Stimulated activated CD4-positive, alpha-beta T cell treated with anti-CD3 and anti-CD28 coated beads, Interleukin-15, amount 100 ng/mL, for 48 hours (primary cell): ENCODE results near the gene PLK3.
"Not testable (repeated sequence)": the region's sequence is repeated elsewhere in the genome, so short reads cannot be mapped to it uniquely, and the experiment has no call there.

Experiments used
- DNase-seq, 2 donors: peaks; one replicate each; pipeline ENCODE4 v3.0.0-alpha.2; 2020; ENCODE audit warnings: low read depth in 2 of 2

Gene PLK3

DNA sequence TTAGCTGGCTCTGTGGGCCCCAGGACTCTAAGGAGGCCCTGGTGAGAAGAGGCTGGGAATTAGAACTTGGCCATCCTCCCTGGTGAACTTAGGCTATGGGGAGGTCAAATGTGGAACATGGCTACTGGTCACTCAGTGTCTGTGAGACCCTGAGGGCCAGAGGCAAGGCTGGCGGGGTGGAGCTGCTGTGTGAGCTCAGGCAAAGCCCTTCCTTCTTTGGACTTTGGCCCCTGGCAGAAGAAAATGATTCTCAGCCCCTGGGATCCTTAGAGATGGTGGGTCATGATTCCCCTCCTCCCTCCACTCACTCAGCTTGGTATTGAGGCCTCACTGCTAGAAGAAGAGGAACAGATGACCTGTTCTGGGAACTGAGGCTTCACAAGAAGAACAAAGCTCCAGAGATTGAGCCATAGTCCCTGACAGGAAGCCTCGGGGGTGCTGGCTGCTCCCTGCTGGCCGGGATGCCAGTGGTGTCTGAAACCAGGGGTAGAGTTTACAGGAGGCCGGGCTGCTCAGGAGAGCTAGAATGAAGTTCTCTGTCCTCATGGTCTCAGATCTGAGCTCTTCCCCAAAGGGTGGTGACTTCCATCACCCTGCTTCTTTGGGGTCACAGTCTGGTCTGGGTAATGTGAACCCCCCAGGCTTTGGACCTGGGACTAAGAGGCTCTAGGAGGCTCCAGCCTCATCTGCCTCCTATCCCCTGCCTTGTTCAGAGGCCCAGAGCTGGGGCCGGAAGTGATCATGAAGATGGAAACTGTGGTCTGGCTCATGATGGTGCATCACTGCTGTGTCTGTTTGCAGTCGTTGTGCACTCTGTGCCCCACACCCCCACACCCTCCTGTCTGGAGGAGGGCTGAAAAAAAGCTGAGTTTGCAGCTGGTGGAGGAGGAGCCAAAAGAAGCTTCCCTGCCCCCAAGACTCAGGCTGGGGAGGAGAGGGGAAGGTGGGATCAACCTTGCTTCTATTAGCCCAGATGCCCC lies 9.1 kb downstream of the PLK3 start:
- peak; percentile 86 to 88 for DNase-seq

DNA sequence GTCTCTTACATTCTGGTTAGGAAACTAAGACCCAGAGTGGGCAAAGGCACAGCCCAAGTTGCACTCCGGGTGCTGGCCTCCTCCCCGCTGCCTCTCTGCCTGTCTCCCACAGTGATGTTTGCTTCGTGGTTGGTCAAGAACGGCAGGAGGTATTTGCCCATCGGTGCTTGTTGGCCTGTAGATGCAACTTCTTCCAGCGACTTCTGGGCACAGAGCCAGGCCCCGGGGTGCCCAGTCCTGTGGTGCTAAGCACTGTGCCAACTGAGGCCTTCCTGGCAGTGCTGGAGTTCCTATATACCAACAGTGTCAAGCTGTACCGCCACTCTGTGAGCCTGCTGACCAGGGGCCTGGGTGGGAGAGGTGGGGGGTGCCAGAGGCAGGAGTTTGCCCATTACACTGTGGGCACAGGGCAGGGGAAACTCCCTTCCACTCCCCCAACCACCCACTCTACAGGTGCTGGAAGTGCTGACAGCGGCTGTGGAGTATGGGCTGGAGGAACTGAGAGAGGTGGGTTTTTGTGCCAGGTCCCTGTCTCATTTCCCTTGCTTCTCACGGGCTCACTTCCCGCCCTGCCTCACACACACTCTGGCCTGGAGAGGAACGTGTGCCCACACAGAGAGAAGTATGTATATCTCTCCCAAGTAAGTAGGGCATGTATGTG lies 10.1 kb downstream of the PLK3 start:
- DNase-seq, result no peak

DNA sequence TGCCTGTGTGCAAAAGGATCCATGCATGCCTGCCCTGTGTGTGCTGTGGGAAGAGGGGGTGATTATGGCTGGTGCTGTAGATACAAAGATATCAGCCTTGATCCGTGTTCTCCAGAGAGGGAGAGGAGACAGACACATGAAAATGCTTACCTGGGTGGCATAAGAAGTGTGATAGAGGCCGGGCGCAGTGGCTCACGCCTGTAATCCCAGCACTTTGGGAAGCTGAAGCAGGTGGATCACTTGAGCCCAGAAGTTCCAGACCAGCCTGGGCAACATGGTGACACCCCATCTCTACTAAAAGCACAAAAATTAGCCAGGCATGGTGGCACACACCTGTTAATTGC lies 10.6 kb downstream of the PLK3 start:
- DNase-seq, result not testable (repeated sequence)

DNA sequence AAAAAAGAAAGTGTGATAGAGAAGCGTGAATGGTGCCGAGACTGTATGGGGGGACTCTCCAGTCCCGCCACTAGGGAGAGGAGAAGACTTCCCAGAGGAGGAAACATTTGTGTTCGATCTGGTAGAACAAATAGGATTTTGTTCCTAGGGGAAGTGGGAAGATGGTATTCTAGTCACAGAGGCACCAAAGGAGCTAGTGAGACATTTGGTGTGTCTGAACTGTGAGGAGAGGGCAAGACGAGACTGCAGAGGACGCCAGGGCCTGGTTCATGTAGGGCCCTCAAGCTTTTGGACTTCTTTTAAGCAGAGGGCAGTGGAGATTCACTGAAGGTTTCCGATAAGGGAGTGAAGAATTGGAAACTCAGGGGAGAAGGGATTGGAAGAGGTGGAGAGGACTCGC lies 11.1 kb downstream of the PLK3 start:
- no peak for DNase-seq

DNA sequence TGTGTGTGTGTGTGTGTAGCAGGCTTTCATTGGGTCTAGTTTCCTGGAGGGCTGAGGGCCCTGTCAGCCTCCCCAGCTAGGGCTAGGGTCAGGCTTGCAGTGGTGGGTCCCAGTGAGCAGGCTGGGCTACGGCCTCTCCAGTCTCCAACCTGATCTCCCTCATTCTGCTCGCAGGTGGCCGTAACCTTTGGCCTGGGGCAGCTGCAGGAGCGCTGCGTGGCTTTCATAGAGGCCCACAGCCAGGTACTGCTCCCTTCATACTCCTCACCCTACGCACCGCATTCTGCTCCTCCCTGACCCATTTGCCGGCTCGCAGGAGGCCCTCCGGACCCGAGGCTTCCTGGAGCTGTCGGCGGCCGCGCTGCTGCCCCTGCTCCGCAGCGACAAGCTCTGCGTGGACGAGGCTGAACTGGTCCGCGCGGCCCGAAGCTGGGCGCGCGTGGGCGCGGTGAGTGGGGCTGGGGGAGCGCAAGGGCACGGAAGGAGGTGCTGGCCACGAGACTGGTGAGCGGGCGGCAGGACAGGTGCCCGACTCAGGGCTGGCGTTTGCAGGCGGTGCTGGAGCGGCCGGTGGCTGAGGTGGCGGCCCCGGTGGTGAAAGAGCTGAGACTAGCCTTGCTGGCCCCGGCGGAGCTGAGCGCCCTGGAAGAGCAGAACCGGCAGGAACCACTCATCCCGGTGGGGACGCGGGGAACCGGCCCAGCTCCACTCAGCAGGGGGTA lies 12.8 kb downstream of the PLK3 start:
- no peak for DNase-seq

DNA sequence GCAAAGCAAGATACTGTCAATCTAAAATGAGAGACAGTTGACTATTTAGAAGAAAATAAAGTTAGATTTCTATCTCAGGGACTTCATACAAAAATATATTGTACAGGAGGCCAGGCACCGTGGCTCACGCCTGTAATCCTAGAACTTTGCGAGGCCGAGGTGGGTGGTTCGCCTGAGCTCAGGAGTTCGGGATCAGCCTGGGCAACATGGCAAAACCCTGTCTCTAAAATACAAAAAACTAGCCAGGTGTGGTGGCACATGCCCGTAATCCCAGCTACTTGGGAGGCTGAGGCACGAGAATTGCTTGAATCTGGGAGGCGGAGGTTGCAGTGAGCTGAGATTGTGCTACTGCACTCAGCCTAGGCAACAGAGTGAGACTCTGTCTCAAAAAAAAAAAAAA lies 15.7 kb downstream of the PLK3 start:
- not testable (repeated sequence) for DNase-seq

DNA sequence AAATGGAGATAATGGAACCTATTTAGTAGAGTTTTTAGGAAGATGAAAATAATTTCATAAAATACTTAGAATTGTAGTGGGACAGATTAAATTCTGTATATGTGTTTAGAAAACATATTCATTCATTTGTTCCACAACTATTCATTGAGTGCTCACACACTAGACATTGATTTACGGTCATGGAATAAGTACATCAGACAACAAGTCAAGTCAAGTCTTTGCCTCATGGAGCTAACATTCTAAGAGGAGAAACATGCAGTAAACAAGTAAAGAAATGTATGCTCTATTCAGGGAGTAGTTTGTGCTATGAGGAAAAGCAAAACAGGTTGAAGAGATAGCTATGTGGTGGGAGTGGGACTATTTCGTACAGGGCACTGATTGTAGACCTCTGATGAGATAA lies 17.1 kb downstream of the PLK3 start:
- DNase-seq, result no peak

DNA sequence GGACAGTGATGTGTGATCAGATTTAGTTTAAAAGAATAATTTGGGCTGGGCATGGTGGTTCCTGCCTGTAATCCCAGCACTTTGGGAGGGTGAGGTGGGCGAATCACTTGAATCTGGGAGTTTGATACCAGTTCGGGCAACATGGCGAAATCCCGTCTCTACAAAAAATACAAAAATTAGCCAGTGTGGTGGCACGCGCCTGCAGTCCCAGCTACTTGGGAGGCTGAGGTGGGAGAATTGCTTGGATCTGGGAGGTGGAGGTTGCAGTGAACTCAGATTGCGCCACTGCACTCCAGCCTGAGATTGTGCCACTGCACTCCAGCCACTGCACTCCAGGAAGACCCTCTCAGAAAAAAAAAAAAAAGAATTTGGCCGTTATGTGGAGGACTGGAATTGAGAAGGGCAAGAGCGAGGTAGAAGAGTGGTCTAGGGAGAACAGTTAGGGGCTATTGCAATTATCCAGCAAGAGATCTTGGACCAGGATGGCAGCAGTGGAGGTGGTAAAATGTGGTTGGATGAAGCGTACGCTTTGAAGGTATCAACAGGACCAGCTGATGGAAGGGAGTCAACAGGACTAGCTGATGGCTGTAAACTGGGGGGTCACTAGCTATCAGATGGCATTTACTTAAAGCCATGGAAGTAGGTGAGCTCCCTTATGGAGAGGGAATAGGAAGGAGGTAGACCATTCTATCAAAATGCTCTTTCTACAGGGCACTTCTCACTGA lies 17.8 kb downstream of the PLK3 start:
- DNase-seq, result no peak

DNA sequence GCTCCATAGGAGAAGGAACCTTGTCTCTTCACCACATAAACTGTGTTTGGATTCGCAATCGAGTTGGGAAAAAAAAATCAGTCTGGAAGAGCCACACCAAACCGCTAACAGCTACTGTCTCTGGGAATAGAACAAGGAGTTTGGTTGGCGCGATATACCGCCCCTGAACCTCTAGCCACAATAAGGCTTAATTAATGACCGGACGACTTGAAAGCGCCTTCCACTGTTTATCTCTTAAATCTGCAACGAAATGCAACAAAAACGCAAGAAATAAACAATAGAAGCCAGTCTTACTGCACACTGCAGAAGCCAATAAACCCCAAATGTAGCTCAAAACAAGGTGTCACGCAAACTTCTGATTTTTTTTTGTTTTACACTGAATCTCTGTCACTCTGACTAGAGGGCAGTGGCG lies 19.0 kb downstream of the PLK3 start:
- no peak for DNase-seq

DNA sequence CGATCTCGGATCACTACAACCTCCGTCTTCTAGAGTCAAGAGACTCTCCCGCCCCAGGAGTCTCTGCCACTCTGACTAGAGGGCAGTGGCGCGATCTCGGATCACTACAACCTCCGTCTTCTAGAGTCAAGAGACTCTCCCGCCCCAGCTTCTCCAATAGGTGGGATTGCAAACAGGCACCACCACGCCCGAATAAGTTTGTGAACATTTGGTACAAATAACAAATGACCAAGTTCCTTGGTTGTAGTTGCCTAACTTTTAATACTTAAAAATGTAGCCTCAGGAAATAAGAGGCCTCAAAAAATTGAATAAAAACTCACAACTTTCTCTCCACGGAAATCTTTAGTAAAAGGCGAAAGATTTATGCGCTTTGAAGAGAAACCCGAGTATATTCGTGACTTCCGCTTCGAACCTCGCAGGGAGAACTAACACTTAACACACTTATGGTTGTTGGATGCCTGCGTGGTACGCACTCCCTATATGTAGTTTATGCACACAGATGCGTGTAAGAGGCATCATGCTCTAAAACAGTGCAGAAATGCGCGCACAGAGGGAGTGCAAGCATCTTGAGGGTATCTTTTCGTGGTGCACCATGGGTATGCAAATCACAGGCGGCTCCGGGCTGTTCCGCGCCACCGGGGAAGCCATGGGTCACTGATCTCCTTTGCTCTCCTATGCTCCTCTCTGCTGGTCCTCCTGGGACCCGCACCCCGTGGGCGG lies 19.6 kb downstream of the PLK3 start:
- peak; percentile 79 to 86 for DNase-seq

DNA sequence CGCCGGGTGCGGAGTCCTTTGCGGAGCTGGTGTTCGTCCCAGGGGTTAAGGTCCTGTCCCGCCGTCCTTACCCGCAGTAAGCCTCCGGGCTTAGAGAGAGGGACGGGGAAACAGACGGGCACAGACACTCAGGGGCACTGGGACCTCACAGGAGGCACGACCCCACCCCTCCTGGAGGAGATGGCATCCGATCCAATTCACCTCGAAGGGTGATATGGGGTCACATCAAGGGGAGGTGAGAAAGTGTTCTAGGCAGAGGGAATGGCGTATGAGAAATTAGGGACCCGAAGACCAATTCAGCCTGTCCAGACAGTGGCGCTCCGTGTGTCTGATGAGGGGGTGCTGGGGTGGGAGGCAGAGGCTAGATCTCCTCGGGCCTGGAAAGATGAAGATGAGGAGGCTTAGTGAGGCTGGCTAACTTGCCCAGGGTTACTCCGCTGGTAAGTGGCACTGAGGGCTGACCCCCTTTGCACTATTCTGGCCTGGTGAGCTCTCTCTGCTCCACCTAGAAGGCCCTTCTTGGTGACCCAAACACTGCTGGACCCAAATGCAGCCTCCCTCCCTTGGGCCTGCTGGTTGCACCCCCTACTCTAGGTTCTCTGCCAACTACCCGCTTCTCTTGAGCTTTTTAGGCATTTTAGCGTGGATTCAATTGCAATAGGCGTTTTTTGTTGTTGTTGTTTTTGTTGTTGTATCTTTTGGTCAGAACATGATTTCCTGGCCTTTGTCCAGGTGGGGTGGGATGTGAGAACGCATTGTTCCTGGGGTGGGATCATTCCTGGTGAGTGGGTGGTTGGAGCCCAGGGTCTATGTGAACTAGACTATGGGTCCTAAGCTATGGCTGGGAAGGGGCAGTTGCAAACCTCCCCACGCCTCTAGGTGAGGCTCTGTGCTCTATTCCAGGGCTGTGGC lies 20.4 kb downstream of the PLK3 start:
- DNase-seq, result no peak

DNA sequence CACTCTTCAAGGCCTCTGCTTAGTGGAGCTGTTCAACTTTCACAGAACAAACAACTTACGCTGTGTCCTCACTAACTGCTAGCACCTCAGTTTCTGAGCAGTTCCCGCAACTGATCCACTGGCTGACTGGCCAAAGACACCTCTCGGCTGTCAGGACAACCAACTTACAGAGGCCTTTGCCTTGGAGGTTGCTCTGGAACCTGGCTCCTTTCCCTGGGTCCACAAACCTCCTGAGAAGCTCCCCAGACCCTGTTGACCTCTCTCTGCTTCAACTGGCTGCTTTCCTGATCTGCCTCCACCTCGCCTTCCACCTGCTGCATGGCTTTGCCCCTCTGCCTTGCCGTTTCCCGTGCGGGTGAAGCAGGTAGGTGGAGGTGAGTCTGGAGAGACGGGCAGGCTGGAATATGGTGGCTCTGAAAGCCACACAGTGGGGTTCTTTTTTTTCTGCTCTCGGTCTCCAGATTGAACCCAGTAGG lies 21.1 kb downstream of the PLK3 start:
- DNase-seq, result no peak

DNA sequence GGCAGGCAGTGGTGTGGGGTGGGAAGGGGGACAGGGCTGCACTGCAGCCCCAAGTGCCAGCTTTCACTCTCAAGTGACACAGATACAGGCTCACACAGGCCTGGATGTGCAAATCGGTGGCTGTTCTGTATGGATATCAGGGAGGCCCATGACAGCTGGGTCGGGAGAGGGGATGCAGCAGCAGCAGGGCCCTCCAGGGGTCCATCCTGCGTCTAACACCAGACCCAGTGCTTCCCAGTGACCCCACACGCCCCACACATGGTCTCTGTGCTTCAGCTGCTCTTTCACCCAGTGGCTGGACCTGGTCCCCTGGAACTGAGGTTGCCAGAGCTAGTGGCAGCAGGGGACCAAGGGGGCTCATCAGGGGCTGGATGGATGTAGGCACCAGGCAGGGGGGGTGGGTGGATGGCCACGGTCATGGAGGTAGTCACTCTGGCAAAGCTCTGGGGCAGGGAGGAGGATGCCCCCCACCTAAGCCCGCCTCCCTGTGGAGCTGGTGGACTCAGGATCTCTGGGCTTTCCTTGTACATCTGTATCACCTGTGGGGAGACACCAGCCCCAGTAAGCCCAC lies 22.0 kb downstream of the PLK3 start:
- no peak for DNase-seq

DNA sequence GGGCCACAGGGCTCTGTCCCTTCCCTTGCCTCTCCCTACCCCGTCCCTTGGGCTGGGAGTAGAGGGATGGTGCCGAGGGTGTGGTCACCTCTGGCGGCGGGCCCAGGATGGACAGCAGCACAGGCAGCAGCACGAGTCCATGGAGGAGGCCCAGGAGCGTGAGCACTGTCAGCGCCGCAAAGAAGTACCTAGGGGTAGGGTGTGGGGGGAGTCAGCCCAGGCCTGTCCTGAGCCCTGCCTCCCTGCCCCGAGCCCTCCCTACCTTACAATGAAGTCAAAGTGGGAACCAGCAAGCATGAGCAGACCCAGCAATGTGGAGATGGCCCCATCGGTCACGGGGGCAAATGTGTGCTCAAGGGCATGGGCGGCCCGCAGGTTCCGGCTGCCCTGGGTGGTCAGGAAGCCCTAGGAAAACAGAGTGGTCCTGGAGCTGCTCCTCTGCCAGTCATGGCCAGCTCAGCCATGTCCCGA lies 22.8 kb downstream of the PLK3 start:
- DNase-seq, result no peak

DNA sequence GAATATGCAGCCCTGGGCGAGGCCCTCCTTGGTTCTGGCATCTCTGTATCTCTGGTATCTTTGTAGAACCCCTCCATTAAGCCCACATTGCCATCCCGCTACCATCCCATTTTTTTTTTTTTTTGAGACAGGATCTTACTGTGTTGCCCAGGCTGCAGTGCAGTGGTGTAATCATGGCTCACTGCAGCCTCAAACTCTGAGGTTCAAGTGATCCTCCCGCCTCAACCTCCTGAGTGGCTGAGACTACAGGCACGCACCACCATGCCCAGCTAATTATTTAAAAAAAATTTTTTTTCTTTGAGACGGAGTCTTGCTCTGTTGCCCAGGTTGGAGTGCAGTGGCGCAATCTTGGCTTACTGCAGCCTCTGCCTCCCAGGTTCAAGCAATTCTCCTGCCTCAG lies 24.2 kb downstream of the PLK3 start:
- DNase-seq, result not testable (repeated sequence)

DNA sequence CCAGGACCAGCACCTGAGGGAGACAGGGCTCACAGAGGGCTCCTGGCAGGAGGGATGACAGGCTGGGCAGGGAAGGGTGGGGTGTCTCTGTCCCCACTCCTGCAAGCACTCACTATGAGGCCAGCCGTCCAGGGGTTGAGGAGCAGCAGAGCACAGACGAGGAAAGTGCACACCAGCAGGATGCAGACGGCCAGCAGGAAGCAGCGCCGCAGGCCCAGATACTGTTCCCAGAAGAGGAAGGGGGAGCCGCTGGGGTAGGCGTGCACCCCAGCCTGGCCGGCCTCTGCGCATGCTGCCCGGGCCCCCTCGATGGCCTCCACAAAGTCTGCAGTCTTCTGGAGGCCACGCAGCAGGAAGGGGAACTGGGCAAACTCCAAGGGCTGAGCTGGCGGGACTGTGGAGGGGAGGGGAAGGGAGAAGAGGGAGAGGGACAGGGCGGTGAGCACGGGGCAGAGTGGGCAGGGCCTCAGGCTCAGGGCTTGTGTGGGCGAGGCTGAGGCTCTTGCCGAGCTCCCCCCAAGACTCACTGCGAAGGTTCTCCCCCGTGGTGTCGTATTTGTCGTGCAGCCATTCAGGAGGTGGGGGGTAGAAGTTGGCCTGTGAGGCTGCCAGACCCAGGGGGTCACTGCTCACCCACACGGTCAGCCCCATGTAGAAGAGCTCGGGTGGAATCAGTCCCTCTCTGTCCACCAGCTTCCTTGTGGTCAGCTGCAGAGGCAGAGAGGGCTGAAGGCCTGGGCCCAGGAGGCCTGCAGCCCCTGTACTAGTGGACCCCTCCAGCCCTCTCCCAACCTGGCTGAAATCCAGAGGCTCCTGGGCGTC lies 26.4 kb downstream of the PLK3 start:
- DNase-seq, result no peak

DNA sequence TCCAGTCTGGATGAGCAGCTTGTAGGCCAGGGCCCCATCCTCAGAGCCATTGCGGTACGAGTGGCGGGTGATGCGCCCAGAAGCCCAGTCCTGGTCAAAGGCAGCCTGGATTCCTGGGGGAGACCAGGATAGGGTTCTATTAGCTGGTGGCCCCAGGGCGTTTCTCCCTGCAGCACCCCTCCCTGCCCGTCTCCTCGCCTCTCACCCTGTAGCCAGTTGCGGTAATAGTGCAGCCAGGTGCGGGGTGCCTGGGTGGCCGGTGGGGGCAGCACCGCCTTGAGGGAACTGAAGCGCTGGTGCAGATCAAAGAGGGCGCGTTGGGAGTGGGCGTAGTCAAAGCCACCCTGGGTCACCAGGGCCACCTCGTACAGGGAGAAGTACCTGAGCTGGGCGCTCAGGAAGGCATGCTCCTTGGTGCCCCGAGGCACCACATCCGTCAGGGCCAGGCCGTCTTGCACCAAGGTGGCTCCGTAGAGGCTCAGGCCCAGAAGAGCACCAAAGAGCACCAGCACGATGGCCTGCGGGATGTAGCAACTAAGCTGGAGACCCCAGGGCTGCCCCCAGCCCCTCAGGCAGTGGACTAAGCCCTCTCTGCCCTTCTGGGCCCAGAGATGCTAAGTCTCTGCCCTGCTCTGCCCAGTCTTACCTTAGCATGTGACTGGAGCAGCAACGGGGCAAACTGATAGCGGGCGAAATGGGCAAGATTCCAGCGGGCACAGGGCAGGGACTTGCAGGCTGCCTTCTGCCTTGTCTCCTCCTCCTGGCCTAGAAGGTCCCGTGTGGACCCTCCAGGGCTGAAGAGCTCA lies 27.2 kb downstream of the PLK3 start:
- DNase-seq, result no peak
